NOMO-1 treated with dmso at 0.1 percent for 144 hours (cell line): ENCODE measurements around the gene RABAC1.
A peak's percentile ranks its signal among the peaks of the same experiment; 100 is the strongest.
"Not testable (repeated sequence)": the region's sequence is repeated elsewhere in the genome, so short reads cannot be mapped to it uniquely, and the experiment has no call there.

Experiments
- DNase-seq: peaks from one replicate; lab custom pipeline; 2025; ENCODE audit not compliant: unreplicated experiment; lab: John Stamatoyannopoulos, UW

Gene RABAC1

GRCh38 chr19:41947091-41947490 lies 12.0 kb downstream of the RABAC1 start:
- no peak for DNase-seq

GRCh38 chr19:41945135-41945766 lies 13.9 kb downstream of the RABAC1 start:
- DNase-seq = no peak

GRCh38 chr19:41944336-41944735 lies 14.8 kb downstream of the RABAC1 start:
- no peak for DNase-seq

- DNase-seq = no peak
Measured at GRCh38 chr19:41941410-41942202, 17.5 kb downstream of the RABAC1 start.

- no peak for DNase-seq
Measured at GRCh38 chr19:41940731-41941409, 18.3 kb downstream of the RABAC1 start.

GRCh38 chr19:41939861-41940730 lies 19.0 kb downstream of the RABAC1 start:
- peak; percentile 50 for DNase-seq

GRCh38 chr19:41939209-41939608 lies 19.9 kb downstream of the RABAC1 start:
- not testable (repeated sequence) for DNase-seq

- no peak for DNase-seq
Measured at GRCh38 chr19:41937525-41938468, 21.3 kb downstream of the RABAC1 start.

- DNase-seq = no peak
Measured at GRCh38 chr19:41936961-41937360, 22.2 kb downstream of the RABAC1 start.

GRCh38 chr19:41936416-41936850 lies 22.7 kb downstream of the RABAC1 start:
- DNase-seq = no peak

GRCh38 chr19:41935760-41936415 lies 23.2 kb downstream of the RABAC1 start:
- DNase-seq = no peak

GRCh38 chr19:41934849-41935374 lies 24.2 kb downstream of the RABAC1 start:
- no peak for DNase-seq

- no peak for DNase-seq
Measured at GRCh38 chr19:41933693-41934426, 25.3 kb downstream of the RABAC1 start.

GRCh38 chr19:41932720-41933332 lies 26.3 kb downstream of the RABAC1 start:
- DNase-seq = no peak

GRCh38 chr19:41932259-41932719 lies 26.8 kb downstream of the RABAC1 start:
- DNase-seq = no peak

GRCh38 chr19:41930926-41931592 lies 28.1 kb downstream of the RABAC1 start:
- no peak for DNase-seq

GRCh38 chr19:41930322-41930722 lies 28.8 kb downstream of the RABAC1 start:
- DNase-seq = no peak
